NCI-H510A (cell line): Measurements from ENCODE around the gene MYT1.
A peak's percentile ranks its signal among the peaks of the same experiment; 100 is the strongest.

Experiments
- DNase-seq: peaks from one replicate; lab custom pipeline; 2025; lab: John Stamatoyannopoulos, UW

The MYT1 gene

GRCh38 chr20:64247970-64248841 is 84.0 kb downstream of the MYT1 start:
- DNase-seq: no peak

- DNase-seq: no peak
Measured at GRCh38 chr20:64250027-64250426, 85.8 kb downstream of the MYT1 start.

GRCh38 chr20:64253000-64253383 is 88.7 kb downstream of the MYT1 start:
- DNase-seq: no peak

- DNase-seq: no peak
Measured at GRCh38 chr20:64253443-64253842, 89.2 kb downstream of the MYT1 start.

GRCh38 chr20:64254156-64254555 is 89.9 kb downstream of the MYT1 start:
- DNase-seq: no peak

- DNase-seq: no peak
Measured at GRCh38 chr20:64254571-64255360, 90.5 kb downstream of the MYT1 start.

- DNase-seq: peak; percentile 67
Measured at GRCh38 chr20:64255361-64256281, 91.4 kb downstream of the MYT1 start, which contains the start of gene PCMTD2. Gene PCMTD2 (plus strand): TSS chr20:64255748. CDS start chr20:64259966, 4,218 bp downstream.

- DNase-seq: no peak
Measured at GRCh38 chr20:64256282-64256935, 92.2 kb downstream of the MYT1 start.

- DNase-seq: no peak
Measured at GRCh38 chr20:64257107-64257757, 93.0 kb downstream of the MYT1 start.

- DNase-seq: no peak
Measured at GRCh38 chr20:64258071-64258823, 94.0 kb downstream of the MYT1 start.

GRCh38 chr20:64260239-64260638 is 96.0 kb downstream of the MYT1 start:
- no peak for DNase-seq

GRCh38 chr20:64261138-64261537 is 96.9 kb downstream of the MYT1 start:
- no peak for DNase-seq

GRCh38 chr20:64264091-64264490 is 99.8 kb downstream of the MYT1 start:
- no peak for DNase-seq

- no peak for DNase-seq
Measured at GRCh38 chr20:64265201-64265600, 100.9 kb downstream of the MYT1 start.

GRCh38 chr20:64266988-64267387 is 102.7 kb downstream of the MYT1 start:
- DNase-seq: no peak

GRCh38 chr20:64268174-64268573 is 103.9 kb downstream of the MYT1 start:
- no peak for DNase-seq

GRCh38 chr20:64269604-64270411 is 105.6 kb downstream of the MYT1 start:
- no peak for DNase-seq

- no peak for DNase-seq
Measured at GRCh38 chr20:64271636-64272035, 107.4 kb downstream of the MYT1 start.

- DNase-seq: no peak
Measured at GRCh38 chr20:64273109-64273508, 108.9 kb downstream of the MYT1 start.
